ENCODE data around the gene POLR2H.

DNA sequence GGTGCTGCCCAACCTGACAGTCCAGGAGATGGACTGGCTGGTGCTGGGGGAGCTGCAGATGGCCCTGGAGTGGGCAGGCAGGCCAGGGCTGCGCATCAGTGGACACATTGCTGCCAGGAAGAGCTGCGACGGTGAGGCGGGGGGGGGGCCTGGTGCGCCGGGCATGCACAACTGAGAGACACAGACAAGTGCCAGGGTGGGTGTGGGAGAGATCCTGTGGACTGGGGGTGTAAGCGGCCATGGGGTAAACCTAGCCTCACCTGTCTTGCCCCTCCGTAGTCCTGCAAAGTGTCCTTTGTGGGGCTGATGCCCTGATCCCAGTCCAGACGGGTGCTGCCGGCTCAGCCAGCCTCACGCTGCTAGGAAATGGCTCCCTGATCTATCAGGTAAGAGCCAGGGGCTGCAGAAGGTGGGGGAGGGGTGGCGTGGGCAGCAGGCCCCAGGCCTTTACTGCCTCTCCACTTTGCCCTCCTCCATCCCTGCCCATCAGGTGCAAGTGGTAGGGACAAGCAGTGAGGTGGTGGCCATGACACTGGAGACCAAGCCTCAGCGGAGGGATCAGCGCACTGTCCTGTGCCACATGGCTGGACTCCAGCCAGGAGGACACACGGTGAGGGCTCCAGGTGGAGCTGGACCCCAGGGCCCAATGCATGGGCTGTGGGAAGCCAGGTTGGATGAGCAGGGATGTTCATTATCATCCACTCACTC is 21.7 kb downstream of the POLR2H start:
- TF ChIP-seq, protein P1, sequence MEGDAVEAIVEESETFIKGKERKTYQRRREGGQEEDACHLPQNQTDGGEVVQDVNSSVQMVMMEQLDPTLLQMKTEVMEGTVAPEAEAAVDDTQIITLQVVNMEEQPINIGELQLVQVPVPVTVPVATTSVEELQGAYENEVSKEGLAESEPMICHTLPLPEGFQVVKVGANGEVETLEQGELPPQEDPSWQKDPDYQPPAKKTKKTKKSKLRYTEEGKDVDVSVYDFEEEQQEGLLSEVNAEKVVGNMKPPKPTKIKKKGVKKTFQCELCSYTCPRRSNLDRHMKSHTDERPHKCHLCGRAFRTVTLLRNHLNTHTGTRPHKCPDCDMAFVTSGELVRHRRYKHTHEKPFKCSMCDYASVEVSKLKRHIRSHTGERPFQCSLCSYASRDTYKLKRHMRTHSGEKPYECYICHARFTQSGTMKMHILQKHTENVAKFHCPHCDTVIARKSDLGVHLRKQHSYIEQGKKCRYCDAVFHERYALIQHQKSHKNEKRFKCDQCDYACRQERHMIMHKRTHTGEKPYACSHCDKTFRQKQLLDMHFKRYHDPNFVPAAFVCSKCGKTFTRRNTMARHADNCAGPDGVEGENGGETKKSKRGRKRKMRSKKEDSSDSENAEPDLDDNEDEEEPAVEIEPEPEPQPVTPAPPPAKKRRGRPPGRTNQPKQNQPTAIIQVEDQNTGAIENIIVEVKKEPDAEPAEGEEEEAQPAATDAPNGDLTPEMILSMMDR (IDR thresholded peaks at IDR 0.05), result no peak
- TF ChIP-seq, protein P2, sequence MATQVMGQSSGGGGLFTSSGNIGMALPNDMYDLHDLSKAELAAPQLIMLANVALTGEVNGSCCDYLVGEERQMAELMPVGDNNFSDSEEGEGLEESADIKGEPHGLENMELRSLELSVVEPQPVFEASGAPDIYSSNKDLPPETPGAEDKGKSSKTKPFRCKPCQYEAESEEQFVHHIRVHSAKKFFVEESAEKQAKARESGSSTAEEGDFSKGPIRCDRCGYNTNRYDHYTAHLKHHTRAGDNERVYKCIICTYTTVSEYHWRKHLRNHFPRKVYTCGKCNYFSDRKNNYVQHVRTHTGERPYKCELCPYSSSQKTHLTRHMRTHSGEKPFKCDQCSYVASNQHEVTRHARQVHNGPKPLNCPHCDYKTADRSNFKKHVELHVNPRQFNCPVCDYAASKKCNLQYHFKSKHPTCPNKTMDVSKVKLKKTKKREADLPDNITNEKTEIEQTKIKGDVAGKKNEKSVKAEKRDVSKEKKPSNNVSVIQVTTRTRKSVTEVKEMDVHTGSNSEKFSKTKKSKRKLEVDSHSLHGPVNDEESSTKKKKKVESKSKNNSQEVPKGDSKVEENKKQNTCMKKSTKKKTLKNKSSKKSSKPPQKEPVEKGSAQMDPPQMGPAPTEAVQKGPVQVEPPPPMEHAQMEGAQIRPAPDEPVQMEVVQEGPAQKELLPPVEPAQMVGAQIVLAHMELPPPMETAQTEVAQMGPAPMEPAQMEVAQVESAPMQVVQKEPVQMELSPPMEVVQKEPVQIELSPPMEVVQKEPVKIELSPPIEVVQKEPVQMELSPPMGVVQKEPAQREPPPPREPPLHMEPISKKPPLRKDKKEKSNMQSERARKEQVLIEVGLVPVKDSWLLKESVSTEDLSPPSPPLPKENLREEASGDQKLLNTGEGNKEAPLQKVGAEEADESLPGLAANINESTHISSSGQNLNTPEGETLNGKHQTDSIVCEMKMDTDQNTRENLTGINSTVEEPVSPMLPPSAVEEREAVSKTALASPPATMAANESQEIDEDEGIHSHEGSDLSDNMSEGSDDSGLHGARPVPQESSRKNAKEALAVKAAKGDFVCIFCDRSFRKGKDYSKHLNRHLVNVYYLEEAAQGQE (IDR thresholded peaks at IDR 0.05; ENCODE audit: insufficient read depth in 1 of 2, low read depth in 2 of 2, low read length in 1 of 2), result no peak

Measured in Panc1 (cell line).